PC-9 (cell line): ENCODE measurements around the gene SDE2. TPM values are rescaled to one million over a fixed set of nuclear protein-coding genes. Genes with fewer than 3 reads are reported as not detected.
A peak's percentile ranks its signal among the peaks of the same experiment; 100 is the strongest.

ENCODE experiments used
- BruUV-seq: library from RNA; stranded (reverse); fragments of 400-500 nt; replicated peaks from 2 replicates; lab custom pipeline; 2021; lab: Mats Ljungman, UMichigan
- CTCF ChIA-PET: fragments of 300-600 bp; sonication (Branson Sonifier 250); formaldehyde crosslinking; loops from one replicate; lab custom pipeline; 2022; ENCODE audit warnings: antibody characterized with exemption; lab: Charles Lee
- POLR2A ChIA-PET: fragments of 300-600 bp; sonication (Branson Sonifier 250); formaldehyde crosslinking; loops from one replicate; lab custom pipeline; 2022; ENCODE audit warnings: antibody characterized with exemption; ENCODE audit not compliant: unreplicated experiment; lab: Charles Lee
- DNase-seq, 2 experiments: peaks; one replicate each; pipeline versions ENCODE4 v3.0.0 to v3.0.0-alpha.2; 2015 to 2022; ENCODE audit warnings: mixed read lengths in 1 of 2
- H2AFZ ChIP-seq: fragments of 200-600 bp; sonication (generic); 2 replicates; pipeline ENCODE4 v1.8.1; 2017; ENCODE audit warnings: antibody characterized with exemption
- H3F3A ChIP-seq: fragments of 200-600 bp; sonication (generic); 2 replicates; pipeline ENCODE4 v1.8.1; 2017; ENCODE audit warnings: antibody characterized with exemption, mild to moderate bottlenecking, low read depth; ENCODE audit not compliant: insufficient read depth
- H3K27ac ChIP-seq: fragments of 200-600 bp; sonication (generic); 2 replicates; pipeline ENCODE4 v1.6.1; 2016; ENCODE audit warnings: mixed run types
- H3K27me3 ChIP-seq: fragments of 200-600 bp; sonication (generic); 2 replicates; pipeline ENCODE4 v1.6.1; 2016; ENCODE audit warnings: low read depth, mixed run types; ENCODE audit not compliant: insufficient read depth
- H3K36me3 ChIP-seq: fragments of 200-600 bp; sonication (generic); 2 replicates; pipeline ENCODE4 v1.6.1; 2016; ENCODE audit warnings: low read depth, mixed run types
- H3K4me1 ChIP-seq: fragments of 200-600 bp; sonication (generic); replicated peaks from 2 replicates; pipeline ENCODE4 v1.6.1; 2016; ENCODE audit warnings: mixed run types; ENCODE audit not compliant: insufficient read depth
- H3K4me2 ChIP-seq: fragments of 200-600 bp; sonication (generic); 2 replicates; pipeline ENCODE4 v1.6.1; 2017; ENCODE audit warnings: mixed run types
- H3K4me3 ChIP-seq: fragments of 200-600 bp; sonication (generic); 2 replicates; pipeline ENCODE4 v1.6.1; 2016; ENCODE audit warnings: mixed run types
- H3K79me2 ChIP-seq: fragments of 200-600 bp; sonication (generic); 2 replicates; pipeline ENCODE4 v1.6.1; 2017; ENCODE audit warnings: low read depth, mixed run types
- H3K9me2 ChIP-seq: fragments of 200-600 bp; sonication (generic); 2 replicates; pipeline ENCODE4 v1.8.1; 2017; ENCODE audit warnings: mild to moderate bottlenecking; ENCODE audit not compliant: insufficient read depth
- H3K9me3 ChIP-seq: fragments of 200-600 bp; sonication (generic); 2 replicates; pipeline ENCODE4 v1.8.1; 2016; ENCODE audit warnings: low read depth; ENCODE audit not compliant: insufficient read depth
- H4K20me1 ChIP-seq: fragments of 200-600 bp; sonication (generic); 2 replicates; pipeline ENCODE4 v1.8.1; 2017; ENCODE audit not compliant: insufficient read depth
- CTCF ChIP-seq: fragments of 200-600 bp; sonication (generic); conservative IDR thresholded peaks from 2 replicates; pipeline ENCODE4 v1.6.1; 2017; ENCODE audit warnings: mixed run types, antibody characterized with exemption, mild to moderate bottlenecking, moderate library complexity
- EZH2 ChIP-seq: fragments of 200-600 bp; sonication (generic); IDR thresholded peaks from 2 replicates; pipeline ENCODE4 v1.8.0; 2017; ENCODE audit warnings: antibody characterized with exemption, low read depth
- intact Hi-C: fragments of 100-400 bp; cut with micrococcal nuclease; formaldehyde crosslinking; loops from one replicate; pipeline ENCODE4 v1.10.0; 2022; ENCODE audit not compliant: unreplicated experiment
- total RNA-seq: library from RNA; stranded (reverse); gene quantifications from 2 replicates; pipeline ENCODE4 v1.2.3, GENCODE V29; 2021

SDE2 gene
- total RNA-seq, 1 experiment from 2014 or later: 17.3 TPM

GRCh38 chr1:225953315-225953714 lies 45.8 kb downstream of the SDE2 start:
- H3K4me3 ChIP-seq: no peak overlapping the region
- BruUV-seq: no TSS peak
- no peaks in the 10 kb centered on the region for H3K9me2 ChIP-seq
- H3K9me3 ChIP-seq: no peaks in the 10 kb centered on the region
- no peak overlapping the region for H3K4me2 ChIP-seq
- CTCF ChIA-PET: no interaction called here
- no peaks in the 10 kb centered on the region for H3K27me3 ChIP-seq
- intact Hi-C loops: no loop called here
- H3K36me3 ChIP-seq: no peaks in the 10 kb centered on the region
- no peaks in the 10 kb centered on the region for H3K79me2 ChIP-seq
- no peaks in the 10 kb centered on the region for H4K20me1 ChIP-seq
- POLR2A ChIA-PET: no interaction called here
- no peak overlapping the region for H3K27ac ChIP-seq
- H2AFZ ChIP-seq: no peak overlapping the region
- H3F3A ChIP-seq: 0 out of 2 replicates have a peak, but pooled peaks cover 6% of the 10 kb centered on the region
- TF ChIP-seq EZH2 (no peak), CTCF (no peak)
- H3K4me1 ChIP-seq: no peaks in the 10 kb centered on the region
- peak in 1 of 2 experiments; percentile 51 for DNase-seq

DNA sequence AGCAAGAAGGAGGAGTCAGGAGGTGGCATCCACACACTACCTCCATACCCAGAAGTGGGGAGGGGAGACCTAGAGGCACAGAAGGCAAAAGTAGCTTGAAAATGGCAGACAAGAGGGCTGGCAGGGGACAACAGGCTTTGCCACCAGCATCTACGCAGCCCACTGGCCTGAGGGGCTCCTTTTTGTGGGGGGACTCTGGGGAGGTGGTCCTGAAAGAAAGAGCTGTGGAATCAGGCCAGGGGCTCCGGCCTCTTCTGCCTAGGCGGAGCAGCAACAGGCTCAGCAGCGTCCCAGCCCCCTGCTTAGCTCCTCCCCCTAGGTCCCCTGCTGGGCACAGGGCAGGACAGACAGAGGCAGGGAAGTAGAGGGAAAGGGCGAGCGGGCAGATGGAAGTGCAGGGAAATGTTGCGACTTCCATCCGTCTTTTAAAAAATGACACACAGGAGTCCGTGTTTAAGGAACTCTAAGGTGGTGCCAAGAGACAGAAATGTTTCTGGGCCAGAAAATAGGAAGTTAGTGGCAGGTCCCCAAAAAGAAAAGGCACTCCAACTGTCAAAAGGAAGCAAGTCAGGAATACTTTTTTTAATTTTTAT lies 48.1 kb downstream of the SDE2 start:
- Histone ChIP-seq H3K79me2 (no peaks in the 10 kb centered on the region), H3K9me3 (no peaks in the 10 kb centered on the region), H3K4me3 (no peak overlapping the region), H3K27ac (no peak overlapping the region), H3K9me2 (no peaks in the 10 kb centered on the region), H3F3A (0 out of 2 replicates have a peak, but pooled peaks cover 6% of the 10 kb centered on the region), H3K4me1 (no peaks in the 10 kb centered on the region), H3K4me2 (no peak overlapping the region), H2AFZ (no peak overlapping the region), H3K27me3 (0 out of 2 replicates have a peak, but pooled peaks cover 2% of the 10 kb centered on the region), H3K36me3 (no peaks in the 10 kb centered on the region), H4K20me1 (no peaks in the 10 kb centered on the region)
- BruUV-seq: no TSS peak
- no peak for TF ChIP-seq CTCF
- no peak for TF ChIP-seq EZH2
- ChIA-PET POLR2A (no interaction called here), CTCF (interaction anchor here (0.7 kb wide), 1 partner anchor 117 kb away, joined by 3 read pairs; no protein-coding TSS in a partner anchor)
- DNase-seq: no peak
- intact Hi-C loops: no loop called here

GRCh38 chr1:225949041-225949440 lies 50.1 kb downstream of the SDE2 start:
- TF ChIP-seq EZH2 (no peak), CTCF (no peak)
- intact Hi-C loops: no loop called here
- BruUV-seq: no TSS peak
- ChIA-PET CTCF (no interaction called here), POLR2A (no interaction called here)
- Histone ChIP-seq H3F3A (0 out of 2 replicates have a peak, but pooled peaks cover 6% of the 10 kb centered on the region), H3K36me3 (no peaks in the 10 kb centered on the region), H3K27me3 (0 out of 2 replicates have a peak, but pooled peaks cover 2% of the 10 kb centered on the region), H3K27ac (no peak overlapping the region), H3K79me2 (no peaks in the 10 kb centered on the region), H3K9me3 (no peaks in the 10 kb centered on the region), H3K9me2 (no peaks in the 10 kb centered on the region), H3K4me2 (no peak overlapping the region), H3K4me3 (no peak overlapping the region), H3K4me1 (no peaks in the 10 kb centered on the region), H2AFZ (no peak overlapping the region), H4K20me1 (no peaks in the 10 kb centered on the region)
- DNase-seq: no peak
